Heart left ventricle (tissue), 13 donors: ENCODE measurements around the gene BBOF1.

Source experiments
- CTCF ChIP-seq, 12 donors: fragments of 200-600 bp; sonication (generic) in 4 of 12; IDR thresholded peaks; one replicate each; pipeline versions ENCODE4 v1.5.0 to v1.8.0; 2018 to 2022; ENCODE audit warnings: antibody characterized with exemption in 12 of 12, mild to moderate bottlenecking in 5 of 12
- POLR2A ChIP-seq, 2 donors: fragments of 450-650 bp; IDR thresholded peaks; one replicate each; pipeline ENCODE4 v1.6.1; 2017; ENCODE audit warnings: antibody characterized with exemption in 2 of 2, mild to moderate bottlenecking in 2 of 2, moderate library complexity in 2 of 2
- donor health status: ischemic (EF 13 %, LVEDD 7.1; RV severe dilation, severe dysfunction).
- donor health status: DM: no; HTN: yes; CAD: no.
- donor health status: DM: no; HTN: no; CAD: no.
- donor health status: ischemic (EF 25% LVEDD 6.9; RV normal size, moderate dysfunction).
- donor health status: ischemic (EF 25% LVEDD 5.7; RV mildly dilated, moderate dysfunction).
- donor health status: ischemic (EF 35%, LVEDD 5.7; RV mildly dilated, moderate dysfunction).
- donor health status: nonischemic (EF 11% LVEDD 7.7; RV severe dilation, severe dysfunction).
- donor health status: DM: yes; HTN: yes; CAD: no.
- donor health status: PGD.
- donor health status: ischemic (EF 29% LVEDD 5.4; RV normal size, mild dysfunction).
- donor health status: nonischemic (EF 23%, LVEDD 6.1; RV moderate dilation, normal function).

- no peak for TF ChIP-seq POLR2A (IDR thresholded peaks at IDR 0.05)
- no peak for TF ChIP-seq CTCF (IDR thresholded peaks at IDR 0.05)
Measured at GRCh38 chr14:73996731-73997107, 22.4 kb upstream of the BBOF1 start.
